Hepatocyte (in vitro differentiated cells): ENCODE data around the gene CATSPERD.

Experiments used
- EZH2 ChIP-seq: fragments of 200-600 bp; sonication (generic); IDR thresholded peaks from 2 replicates; pipeline ENCODE4 v1.6.1; 2016; ENCODE audit warnings: antibody characterized with exemption, mild to moderate bottlenecking, borderline replicate concordance
- EZH2phosphoT487 ChIP-seq: fragments of 200-600 bp; sonication (generic); IDR thresholded peaks from one replicate; pipeline ENCODE4 v1.6.1; 2018; ENCODE audit warnings: antibody characterized with exemption, mild to moderate bottlenecking, low read depth, moderate library complexity; ENCODE audit not compliant: unreplicated experiment, severe bottlenecking
- TF ChIP-seq, protein P1 (sequence below): fragments of 200-600 bp; sonication (generic); IDR thresholded peaks from 2 replicates; pipeline ENCODE4 v1.5.1; 2016; ENCODE audit warnings: antibody characterized with exemption, mild to moderate bottlenecking; ENCODE audit not compliant: poor library complexity

DNA sequence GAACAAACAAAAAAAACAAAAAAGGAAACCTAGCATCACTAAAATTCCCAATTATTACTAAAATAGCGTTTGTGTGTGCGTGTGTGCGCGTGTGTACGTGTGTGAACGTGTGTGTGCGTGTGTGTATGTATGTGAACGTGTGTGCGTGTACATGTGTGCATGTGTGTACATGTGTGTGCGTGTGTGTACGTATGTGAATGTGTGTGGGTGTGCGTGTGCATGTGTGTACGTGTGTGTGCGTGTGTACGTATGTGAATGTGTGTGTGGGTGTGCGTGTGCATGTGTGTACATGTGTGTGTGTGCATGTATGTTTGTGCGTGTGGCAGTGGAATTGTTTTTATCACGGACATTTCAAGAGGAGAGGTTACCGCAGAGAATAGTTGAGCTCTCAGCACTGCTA, 21.6 kb downstream of the CATSPERD start:
- TF ChIP-seq, protein P1, sequence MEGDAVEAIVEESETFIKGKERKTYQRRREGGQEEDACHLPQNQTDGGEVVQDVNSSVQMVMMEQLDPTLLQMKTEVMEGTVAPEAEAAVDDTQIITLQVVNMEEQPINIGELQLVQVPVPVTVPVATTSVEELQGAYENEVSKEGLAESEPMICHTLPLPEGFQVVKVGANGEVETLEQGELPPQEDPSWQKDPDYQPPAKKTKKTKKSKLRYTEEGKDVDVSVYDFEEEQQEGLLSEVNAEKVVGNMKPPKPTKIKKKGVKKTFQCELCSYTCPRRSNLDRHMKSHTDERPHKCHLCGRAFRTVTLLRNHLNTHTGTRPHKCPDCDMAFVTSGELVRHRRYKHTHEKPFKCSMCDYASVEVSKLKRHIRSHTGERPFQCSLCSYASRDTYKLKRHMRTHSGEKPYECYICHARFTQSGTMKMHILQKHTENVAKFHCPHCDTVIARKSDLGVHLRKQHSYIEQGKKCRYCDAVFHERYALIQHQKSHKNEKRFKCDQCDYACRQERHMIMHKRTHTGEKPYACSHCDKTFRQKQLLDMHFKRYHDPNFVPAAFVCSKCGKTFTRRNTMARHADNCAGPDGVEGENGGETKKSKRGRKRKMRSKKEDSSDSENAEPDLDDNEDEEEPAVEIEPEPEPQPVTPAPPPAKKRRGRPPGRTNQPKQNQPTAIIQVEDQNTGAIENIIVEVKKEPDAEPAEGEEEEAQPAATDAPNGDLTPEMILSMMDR: no peak
- no peak for TF ChIP-seq EZH2phosphoT487
- TF ChIP-seq EZH2: no peak
